PC-3 (cell line): ENCODE measurements around the gene CCDC112. TPM values are rescaled to one million over a fixed set of nuclear protein-coding genes. Genes with fewer than 3 reads are reported as not detected.
A peak's percentile ranks its signal among the peaks of the same experiment; 100 is the strongest.

Experiments
- ATAC-seq: fragments of 200-7000 bp; cut with Tn5 transposase; 2 replicates; pipeline ENCODE4 v1.9.1; 2020; ENCODE audit warnings: mild to moderate bottlenecking, moderate library complexity
- Bru-seq: library from RNA; stranded (reverse); fragments of 400-500 nt; gene quantifications from one replicate; lab custom pipeline; 2021; lab: Mats Ljungman, UMichigan
- BruChase-seq, 2 experiments: library from RNA; stranded (reverse); fragments of 400-500 nt; gene quantifications; one replicate each; lab custom pipeline; 2021; lab: Mats Ljungman, UMichigan
- BruUV-seq: library from RNA; stranded (reverse); fragments of 400-500 nt; replicated peaks from 2 replicates; lab custom pipeline; 2021; lab: Mats Ljungman, UMichigan
- CTCF ChIA-PET: fragments of 300-600 bp; sonication (Branson Sonifier 250); formaldehyde crosslinking; loops from one replicate; lab custom pipeline; 2022; ENCODE audit warnings: antibody characterized with exemption; lab: Charles Lee
- POLR2A ChIA-PET: fragments of 300-600 bp; sonication (Branson Sonifier 250); formaldehyde crosslinking; loops from one replicate; lab custom pipeline; 2022; ENCODE audit warnings: antibody characterized with exemption; ENCODE audit not compliant: unreplicated experiment; lab: Charles Lee
- DNase-seq: peaks from one replicate; pipeline ENCODE4 v3.0.0-alpha.2; 2015
- H2AFZ ChIP-seq: fragments of 300-600 bp; sonication (generic); 2 replicates; pipeline ENCODE4 v1.6.0; 2016; ENCODE audit warnings: antibody characterized with exemption, low read length
- H3F3A ChIP-seq: fragments of 300-600 bp; sonication (generic); one replicate; pipeline ENCODE4 v1.6.0; 2017; ENCODE audit warnings: antibody characterized with exemption, low read length, control low read depth, mild to moderate bottlenecking; ENCODE audit not compliant: unreplicated experiment
- H3K27ac ChIP-seq: fragments of 300-600 bp; sonication (generic); 2 replicates; pipeline ENCODE4 v1.5.1; 2016; ENCODE audit warnings: mild to moderate bottlenecking, low read length
- H3K27me3 ChIP-seq: fragments of 300-600 bp; sonication (generic); 2 replicates; pipeline ENCODE4 v1.6.1; 2016; ENCODE audit warnings: low read length, mixed read lengths
- H3K36me3 ChIP-seq: fragments of 300-600 bp; sonication (generic); 2 replicates; pipeline ENCODE4 v1.6.1; 2016; ENCODE audit warnings: low read depth, mixed run types, low read length, mixed read lengths
- H3K4me1 ChIP-seq: fragments of 300-600 bp; sonication (generic); 2 replicates; pipeline ENCODE4 v1.5.1; 2016; ENCODE audit warnings: low read length; ENCODE audit not compliant: insufficient read depth
- H3K4me2 ChIP-seq: fragments of 300-600 bp; sonication (generic); 2 replicates; pipeline ENCODE4 v1.6.0; 2016; ENCODE audit warnings: low read length
- H3K4me3 ChIP-seq: fragments of 300-600 bp; sonication (generic); 2 replicates; pipeline ENCODE4 v1.5.1; 2016; ENCODE audit warnings: mild to moderate bottlenecking, low read length, mixed read lengths
- H3K79me2 ChIP-seq: fragments of 300-600 bp; sonication (generic); 2 replicates; pipeline ENCODE4 v1.6.1; 2017; ENCODE audit warnings: low read length, mixed read lengths
- H3K9ac ChIP-seq: fragments of 300-600 bp; sonication (generic); 2 replicates; pipeline ENCODE4 v1.6.0; 2016; ENCODE audit warnings: mild to moderate bottlenecking, low read length
- H3K9me2 ChIP-seq: fragments of 300-600 bp; sonication (generic); replicated peaks from 2 replicates; pipeline ENCODE4 v1.6.1; 2016; ENCODE audit warnings: mixed run types, low read length, mixed read lengths
- H3K9me3 ChIP-seq: fragments of 300-600 bp; sonication (generic); 2 replicates; pipeline ENCODE4 v1.6.1; 2016; ENCODE audit warnings: low read length, mixed read lengths
- H4K20me1 ChIP-seq: fragments of 300-600 bp; sonication (generic); 2 replicates; pipeline ENCODE4 v1.6.1; 2016; ENCODE audit warnings: low read length, mixed read lengths
- EZH2 ChIP-seq: fragments of 300-600 bp; sonication (generic); IDR thresholded peaks from one replicate; pipeline ENCODE4 v1.6.1; 2017; ENCODE audit warnings: antibody characterized with exemption, mild to moderate bottlenecking, low read length; ENCODE audit not compliant: unreplicated experiment
- EZH2phosphoT487 ChIP-seq: fragments of 300-600 bp; sonication (generic); IDR thresholded peaks from 2 replicates; pipeline ENCODE4 v1.6.1; 2018; ENCODE audit warnings: mild to moderate bottlenecking, antibody characterized with exemption, low read length, borderline replicate concordance
- intact Hi-C: fragments of 100-400 bp; cut with micrococcal nuclease; formaldehyde crosslinking; loops from 2 replicates; pipeline ENCODE4 v1.9.0; 2023
- long read RNA-seq: library from polyadenylated mRNA; unstranded; transcript quantifications from one replicate; pipeline ENCODE4 v2.0.0, GENCODE V29; 2021; ENCODE audit not compliant: unreplicated experiment
- total RNA-seq: library from RNA; depleted of rRNA; stranded (reverse); fragments of >200 nt; gene quantifications from 2 replicates; pipeline ENCODE4 v1.2.3, GENCODE V29; 2014; rRNA removed
- TF ChIP-seq, protein P1 (sequence below): fragments of 300-600 bp; sonication (generic); conservative IDR thresholded peaks from 2 replicates; pipeline ENCODE4 v1.5.1; 2017; ENCODE audit warnings: antibody characterized with exemption, low read depth, mild to moderate bottlenecking, low read length

The CCDC112 gene, protein sequence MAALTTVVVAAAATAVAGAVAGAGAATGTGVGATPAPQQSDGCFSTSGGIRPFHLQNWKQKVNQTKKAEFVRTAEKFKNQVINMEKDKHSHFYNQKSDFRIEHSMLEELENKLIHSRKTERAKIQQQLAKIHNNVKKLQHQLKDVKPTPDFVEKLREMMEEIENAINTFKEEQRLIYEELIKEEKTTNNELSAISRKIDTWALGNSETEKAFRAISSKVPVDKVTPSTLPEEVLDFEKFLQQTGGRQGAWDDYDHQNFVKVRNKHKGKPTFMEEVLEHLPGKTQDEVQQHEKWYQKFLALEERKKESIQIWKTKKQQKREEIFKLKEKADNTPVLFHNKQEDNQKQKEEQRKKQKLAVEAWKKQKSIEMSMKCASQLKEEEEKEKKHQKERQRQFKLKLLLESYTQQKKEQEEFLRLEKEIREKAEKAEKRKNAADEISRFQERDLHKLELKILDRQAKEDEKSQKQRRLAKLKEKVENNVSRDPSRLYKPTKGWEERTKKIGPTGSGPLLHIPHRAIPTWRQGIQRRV
- 6.9 and 7.2 TPM in 2 replicates for total RNA-seq
- Bru-seq, nascent RNA, result percentile 68 among the genes with signal in this experiment
- percentile 58 among the genes with signal in this experiment for BruChase-seq, experiment 1, labeled RNA remaining after a 6-hour chase
- BruChase-seq, experiment 2, labeled RNA remaining after a 2-hour chase, result percentile 62 among the genes with signal in this experiment
- long read RNA-seq, partial matches to known transcripts, result 8 of 13 reads
- long read RNA-seq, other reads (novel, unspliced or antisense), result 3 of 13 reads

DNA sequence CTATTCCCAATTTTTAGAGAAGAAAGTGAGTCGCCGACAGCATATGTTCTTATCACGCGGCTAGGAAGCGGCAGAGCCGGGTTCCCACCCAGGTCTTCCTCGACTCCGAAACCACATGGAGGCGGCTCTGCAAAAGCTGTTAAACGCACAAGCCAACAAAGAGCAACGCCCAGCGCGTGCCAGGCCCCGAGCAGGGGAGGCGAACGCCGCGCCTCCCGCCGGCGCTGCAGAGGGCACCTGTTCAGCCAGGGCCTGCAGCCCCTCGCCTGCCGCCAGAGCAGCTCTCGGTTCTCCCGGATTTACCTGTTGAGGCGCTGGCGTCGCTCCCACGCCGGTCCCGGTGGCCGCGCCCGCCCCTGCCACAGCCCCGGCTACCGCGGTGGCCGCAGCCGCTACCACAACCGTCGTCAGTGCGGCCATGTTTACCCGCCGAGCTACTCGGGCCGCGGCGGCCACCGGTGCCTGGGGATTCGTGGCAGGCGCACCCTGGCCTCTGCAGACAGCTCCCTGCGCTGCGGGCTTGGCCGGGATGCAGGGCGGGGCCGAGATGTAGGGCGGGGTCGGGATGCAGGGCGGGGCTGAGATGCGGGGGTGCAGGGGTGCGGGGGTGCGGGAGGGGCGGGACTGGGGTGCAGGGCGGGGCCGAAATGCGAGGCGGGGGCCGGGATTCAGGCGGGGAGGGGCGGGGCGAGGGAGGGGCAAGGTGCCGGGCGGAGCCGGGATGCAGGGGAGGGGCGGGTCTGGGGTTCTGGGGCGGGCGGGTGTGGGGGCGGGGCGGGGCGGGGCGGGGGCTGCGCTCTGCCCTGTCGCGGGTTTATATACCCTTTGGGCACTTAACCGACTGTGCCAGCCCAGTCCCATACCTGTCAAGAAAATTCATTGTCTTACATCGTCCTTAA lies at the start of gene CCDC112:
Gene CCDC112 (minus strand): TSS at position 531 of the 899 bp plus-strand sequence. CDS start 111 bp downstream, at position 420.
- ChIA-PET CTCF (no interaction called here), POLR2A (interaction anchor here (0.5 kb wide), 1 partner anchor 1489 kb away, joined by 4 read pairs; no protein-coding TSS in a partner anchor)
- H3F3A ChIP-seq, result no peaks in the 10 kb centered on the region
- no TSS peak for BruUV-seq
- no peaks in the 10 kb centered on the region for H3K9me2 ChIP-seq
- peak within 1 kb of the TSS; percentile 94 for H2AFZ ChIP-seq
- H3K9me3 ChIP-seq, result no peaks in the 10 kb centered on the region
- H3K4me2 ChIP-seq, result peak within 1 kb of the TSS; percentile 94
- peak; percentile 87 for ATAC-seq
- no peak within 1 kb of the TSS for H3K27ac ChIP-seq
- peaks cover 5% of the 10 kb centered on the region; the same call in 1 of the 2 replicates for H3K36me3 ChIP-seq
- TF ChIP-seq, protein P1, sequence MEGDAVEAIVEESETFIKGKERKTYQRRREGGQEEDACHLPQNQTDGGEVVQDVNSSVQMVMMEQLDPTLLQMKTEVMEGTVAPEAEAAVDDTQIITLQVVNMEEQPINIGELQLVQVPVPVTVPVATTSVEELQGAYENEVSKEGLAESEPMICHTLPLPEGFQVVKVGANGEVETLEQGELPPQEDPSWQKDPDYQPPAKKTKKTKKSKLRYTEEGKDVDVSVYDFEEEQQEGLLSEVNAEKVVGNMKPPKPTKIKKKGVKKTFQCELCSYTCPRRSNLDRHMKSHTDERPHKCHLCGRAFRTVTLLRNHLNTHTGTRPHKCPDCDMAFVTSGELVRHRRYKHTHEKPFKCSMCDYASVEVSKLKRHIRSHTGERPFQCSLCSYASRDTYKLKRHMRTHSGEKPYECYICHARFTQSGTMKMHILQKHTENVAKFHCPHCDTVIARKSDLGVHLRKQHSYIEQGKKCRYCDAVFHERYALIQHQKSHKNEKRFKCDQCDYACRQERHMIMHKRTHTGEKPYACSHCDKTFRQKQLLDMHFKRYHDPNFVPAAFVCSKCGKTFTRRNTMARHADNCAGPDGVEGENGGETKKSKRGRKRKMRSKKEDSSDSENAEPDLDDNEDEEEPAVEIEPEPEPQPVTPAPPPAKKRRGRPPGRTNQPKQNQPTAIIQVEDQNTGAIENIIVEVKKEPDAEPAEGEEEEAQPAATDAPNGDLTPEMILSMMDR, result no peak
- TF ChIP-seq EZH2 (no peak), EZH2phosphoT487 (no peak)
- no peaks in the 10 kb centered on the region for H4K20me1 ChIP-seq
- peaks cover 34% of the 10 kb centered on the region for H3K79me2 ChIP-seq
- DNase-seq, result peak; percentile 65
- peak within 1 kb of the TSS; percentile 92 for H3K4me3 ChIP-seq
- intact Hi-C loops, result no loop called here
- peak within 1 kb of the TSS; percentile 71 for H3K9ac ChIP-seq
- peaks cover 5% of the 10 kb centered on the region; the same call in 1 of the 2 replicates for H3K4me1 ChIP-seq
- H3K27me3 ChIP-seq, result no peaks in the 10 kb centered on the region

DNA sequence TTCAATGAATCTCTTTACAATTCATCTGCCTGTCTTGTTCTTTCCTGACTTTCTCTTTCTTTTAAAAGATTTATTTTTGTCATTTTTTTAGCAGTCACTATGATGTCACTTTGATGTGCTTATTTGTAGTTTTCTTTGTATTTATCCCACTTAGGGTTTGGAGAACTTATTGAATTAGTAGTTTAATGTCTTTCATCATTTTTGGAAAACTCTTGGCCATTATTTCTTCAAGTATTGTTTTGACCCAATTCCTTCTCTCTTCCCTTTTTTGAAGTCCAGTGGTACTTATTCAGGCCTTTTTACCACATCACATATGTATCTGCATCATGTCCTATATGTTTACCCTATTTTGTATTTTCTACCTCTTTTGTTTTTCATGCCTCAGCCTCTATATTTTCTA lies 48.9 kb upstream of the CCDC112 start:
- POLR2A ChIA-PET, result no interaction called here
- Histone ChIP-seq H3K4me2 (no peak overlapping the region), H3K4me3 (no peak overlapping the region), H3K27ac (no peak overlapping the region), H3K36me3 (no peaks in the 10 kb centered on the region), H3K9ac (no peak overlapping the region), H3K9me3 (no peaks in the 10 kb centered on the region), H3K9me2 (no peaks in the 10 kb centered on the region), H3K27me3 (no peaks in the 10 kb centered on the region), H3K4me1 (peaks cover 31% of the 10 kb centered on the region), H3K79me2 (no peaks in the 10 kb centered on the region), H2AFZ (no peak overlapping the region), H4K20me1 (no peaks in the 10 kb centered on the region), H3F3A (no peaks in the 10 kb centered on the region)
- DNase-seq (no peak), ATAC-seq (no peak)
- no TSS peak for BruUV-seq
- TF ChIP-seq, protein P1, result no peak
- no peak for TF ChIP-seq EZH2phosphoT487
- TF ChIP-seq EZH2, result no peak
- CTCF ChIA-PET, result no interaction called here
- intact Hi-C loops, result no loop called here
